KMS-11 (cell line): ENCODE results near the gene CACUL1.
"Not testable (repeated sequence)": the region's sequence is repeated elsewhere in the genome, so short reads cannot be mapped to it uniquely, and the experiment has no call there.

ENCODE experiments used
- H2AFZ ChIP-seq: fragments of 200-600 bp; sonication (generic); 2 replicates; pipeline ENCODE4 v1.6.1; 2016; ENCODE audit warnings: antibody characterized with exemption, mixed run types, low read depth
- H3K27ac ChIP-seq: fragments of 200-600 bp; sonication (generic); 2 replicates; pipeline ENCODE4 v1.6.1; 2016; ENCODE audit warnings: mild to moderate bottlenecking, mixed run types
- H3K27me3 ChIP-seq: fragments of 200-600 bp; sonication (generic); 2 replicates; pipeline ENCODE4 v1.6.1; 2017; ENCODE audit warnings: mild to moderate bottlenecking, low read depth, mixed run types, moderate library complexity; ENCODE audit not compliant: insufficient read depth
- H3K36me3 ChIP-seq: fragments of 200-600 bp; sonication (generic); 2 replicates; pipeline ENCODE4 v1.6.1; 2017; ENCODE audit warnings: mild to moderate bottlenecking, mixed run types; ENCODE audit not compliant: insufficient read depth
- H3K4me1 ChIP-seq: fragments of 200-600 bp; sonication (generic); 2 replicates; pipeline ENCODE4 v1.6.1; 2016; ENCODE audit warnings: mild to moderate bottlenecking, low read depth, mixed run types; ENCODE audit not compliant: poor library complexity, severe bottlenecking
- H3K4me2 ChIP-seq: fragments of 200-600 bp; sonication (generic); 2 replicates; pipeline ENCODE4 v1.7.0; 2016; ENCODE audit warnings: mild to moderate bottlenecking, mixed run types
- H3K4me3 ChIP-seq: fragments of 200-600 bp; sonication (generic); IDR thresholded peaks from 2 replicates; pipeline ENCODE4 v1.6.1; 2017; ENCODE audit warnings: low read depth, low read length, mixed read lengths; ENCODE audit not compliant: insufficient read depth
- H3K79me2 ChIP-seq: fragments of 200-600 bp; sonication (generic); 2 replicates; pipeline ENCODE4 v1.6.1; 2016; ENCODE audit warnings: low read depth, mixed run types; ENCODE audit not compliant: insufficient read depth
- H3K9ac ChIP-seq: fragments of 200-600 bp; sonication (generic); 2 replicates; pipeline ENCODE4 v1.6.1; 2016; ENCODE audit warnings: mild to moderate bottlenecking, mixed run types
- H4K20me1 ChIP-seq: fragments of 200-600 bp; sonication (generic); 2 replicates; pipeline ENCODE4 v1.6.1; 2016; ENCODE audit warnings: mild to moderate bottlenecking, mixed run types; ENCODE audit not compliant: insufficient read depth
- CTCF ChIP-seq: fragments of 200-600 bp; sonication (generic); conservative IDR thresholded peaks from 2 replicates; pipeline ENCODE4 v1.6.1; 2017; ENCODE audit warnings: low read depth, mild to moderate bottlenecking, antibody characterized with exemption, low read length, moderate library complexity, mixed read lengths

The CACUL1 gene

DNA sequence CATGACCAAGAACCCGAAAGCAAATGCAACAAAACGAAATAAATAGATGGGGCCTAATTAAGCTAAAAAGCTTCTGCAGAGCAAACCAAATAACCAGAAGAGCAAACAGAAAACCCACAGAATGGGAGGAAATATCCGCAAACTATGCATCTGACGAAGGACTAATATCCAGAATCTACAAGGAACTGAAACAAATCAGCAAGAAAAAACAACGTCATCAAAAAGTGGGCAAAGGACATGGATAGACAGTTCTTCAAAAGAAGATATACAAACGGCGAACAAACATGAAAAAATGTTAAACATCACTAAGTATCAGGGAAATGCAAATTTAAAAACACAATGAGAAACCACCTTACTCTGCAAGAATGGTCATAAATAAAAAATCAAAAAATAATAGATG is 35.3 kb upstream of the CACUL1 start:
- no peaks in the 10 kb centered on the region for H3K36me3 ChIP-seq
- H3K4me2 ChIP-seq = no peak overlapping the region
- no peaks in the 10 kb centered on the region for H3K4me1 ChIP-seq
- H4K20me1 ChIP-seq = no peaks in the 10 kb centered on the region
- no peak overlapping the region for H3K4me3 ChIP-seq
- no peak overlapping the region for H3K27ac ChIP-seq
- H3K27me3 ChIP-seq = no peaks in the 10 kb centered on the region
- no peak overlapping the region for H3K9ac ChIP-seq
- no peak for TF ChIP-seq CTCF
- H2AFZ ChIP-seq = no peak overlapping the region
- H3K79me2 ChIP-seq = no peaks in the 10 kb centered on the region

DNA sequence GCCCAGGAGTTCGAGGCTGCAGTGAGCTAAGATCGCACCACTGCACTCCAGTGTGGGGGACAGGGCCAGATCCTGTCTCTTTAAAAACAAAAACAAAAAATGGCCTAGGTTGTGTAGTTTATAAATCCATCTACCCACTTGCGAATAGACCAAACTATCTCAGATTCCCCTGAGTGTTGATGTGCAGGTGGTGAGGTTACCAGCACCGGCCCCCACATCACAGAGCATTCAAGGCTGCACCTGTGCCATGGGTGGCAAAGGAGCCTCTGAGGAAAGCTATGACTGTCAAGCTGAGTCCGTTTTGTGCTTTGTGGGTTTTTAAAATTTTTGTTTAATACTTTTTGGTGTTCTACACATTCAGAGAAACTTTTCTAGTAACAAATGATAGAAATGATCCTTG is 30.8 kb upstream of the CACUL1 start:
- H3K27ac ChIP-seq = no peak overlapping the region
- no peak overlapping the region for H3K4me3 ChIP-seq
- no peak overlapping the region for H2AFZ ChIP-seq
- no peak overlapping the region for H3K4me2 ChIP-seq
- H3K79me2 ChIP-seq = no peaks in the 10 kb centered on the region
- TF ChIP-seq CTCF = no peak
- H4K20me1 ChIP-seq = no peaks in the 10 kb centered on the region
- H3K4me1 ChIP-seq = no peaks in the 10 kb centered on the region
- no peaks in the 10 kb centered on the region for H3K36me3 ChIP-seq
- no peak overlapping the region for H3K9ac ChIP-seq
- H3K27me3 ChIP-seq = no peaks in the 10 kb centered on the region

DNA sequence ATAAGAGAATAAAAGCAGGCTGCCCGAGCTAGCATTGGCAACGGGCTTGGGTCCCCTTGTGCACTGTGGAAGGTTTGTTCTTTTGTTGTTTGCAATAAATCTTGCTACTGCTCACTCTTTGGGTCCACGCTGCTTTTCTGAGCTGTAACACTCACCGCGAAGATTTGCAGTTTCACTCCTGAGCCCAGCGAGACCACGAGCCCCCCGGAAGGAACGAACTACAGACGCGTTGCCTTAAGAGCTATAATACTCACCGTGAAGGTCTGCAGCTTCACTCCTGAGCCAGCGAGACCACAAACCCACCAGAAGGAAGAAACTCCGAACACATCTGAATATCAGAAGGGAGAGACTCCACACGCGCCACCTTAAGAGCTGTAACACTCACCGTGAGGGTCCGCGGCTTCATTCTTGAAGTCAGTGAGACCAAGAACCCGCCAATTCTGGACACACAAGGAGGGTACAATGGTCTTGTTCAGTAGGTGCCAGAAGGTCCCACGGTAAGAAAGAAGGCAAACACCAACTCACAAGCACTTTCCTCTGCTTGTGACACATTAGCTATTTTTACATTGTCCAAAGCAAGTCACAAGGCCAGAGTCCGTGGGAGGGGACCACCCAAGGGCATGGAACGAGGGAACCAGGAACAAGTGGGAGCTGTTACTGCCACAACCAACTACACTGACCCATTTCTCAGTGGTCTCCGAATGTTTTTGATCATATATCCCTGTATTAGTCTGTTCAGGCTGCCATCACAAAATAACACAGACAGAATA is 29.2 kb upstream of the CACUL1 start:
- Histone ChIP-seq H3K79me2 (no peaks in the 10 kb centered on the region), H3K4me3 (no peak overlapping the region), H3K4me1 (no peaks in the 10 kb centered on the region), H3K9ac (no peak overlapping the region), H3K36me3 (no peaks in the 10 kb centered on the region), H2AFZ (no peak overlapping the region), H4K20me1 (no peaks in the 10 kb centered on the region), H3K27ac (no peak overlapping the region), H3K27me3 (no peaks in the 10 kb centered on the region), H3K4me2 (no peak overlapping the region)
- TF ChIP-seq CTCF = no peak

DNA sequence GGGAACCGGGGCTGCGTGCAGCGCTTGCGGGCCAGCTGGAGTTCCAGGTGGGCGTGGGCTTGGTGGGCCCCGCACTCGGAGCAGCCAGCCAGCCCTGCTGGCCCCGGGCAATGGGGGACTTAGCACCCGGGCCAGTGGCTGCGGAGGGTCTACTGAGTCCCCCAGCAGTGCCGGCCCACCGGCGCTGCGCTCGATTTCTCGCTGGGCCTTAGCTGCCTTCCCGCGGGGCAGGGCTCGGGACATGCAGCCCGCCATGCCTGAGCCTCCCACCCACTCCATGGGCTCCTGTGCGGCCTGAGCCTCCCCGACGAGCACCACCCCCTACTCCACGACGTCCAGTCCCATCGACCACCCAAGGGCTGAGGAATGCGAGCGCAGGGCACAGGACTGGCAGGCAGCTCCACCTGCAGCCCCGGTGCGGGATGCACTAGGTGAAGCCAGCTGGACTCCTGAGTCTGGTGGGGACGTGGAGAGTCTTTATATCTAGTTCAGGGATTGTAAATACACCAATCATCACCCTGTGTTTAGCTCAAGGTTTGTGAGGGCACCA is 28.2 kb upstream of the CACUL1 start:
- H3K79me2 ChIP-seq, H3K27me3 ChIP-seq, H3K27ac ChIP-seq, H3K4me2 ChIP-seq, H3K4me1 ChIP-seq, H4K20me1 ChIP-seq, H3K4me3 ChIP-seq, H2AFZ ChIP-seq, H3K9ac ChIP-seq, H3K36me3 ChIP-seq: not testable (repeated sequence)

DNA sequence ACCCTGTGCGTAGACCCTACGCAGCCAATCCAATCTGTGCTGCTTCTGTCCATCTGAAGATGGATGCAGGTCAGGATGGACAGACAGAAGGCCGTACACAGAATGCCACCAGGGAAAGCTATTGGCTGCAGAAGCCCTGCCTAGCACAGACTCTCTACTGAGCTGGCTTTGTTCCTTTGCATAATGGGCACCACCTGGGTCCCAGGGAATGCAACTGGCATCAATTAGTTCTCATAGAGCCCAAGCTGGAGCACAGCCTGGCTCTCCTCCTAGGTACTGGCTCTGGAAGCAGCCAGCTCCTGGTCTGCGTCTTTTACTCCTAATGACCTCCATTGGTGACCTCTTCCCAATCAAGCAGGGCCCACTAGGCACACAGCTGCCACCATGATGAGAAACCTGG is 26.8 kb upstream of the CACUL1 start:
- Histone ChIP-seq H3K27ac (no peak overlapping the region), H3K4me3 (no peak overlapping the region), H2AFZ (no peak overlapping the region), H3K36me3 (no peaks in the 10 kb centered on the region), H3K4me2 (no peak overlapping the region), H3K79me2 (no peaks in the 10 kb centered on the region), H3K27me3 (no peaks in the 10 kb centered on the region), H4K20me1 (no peaks in the 10 kb centered on the region), H3K4me1 (no peaks in the 10 kb centered on the region), H3K9ac (no peak overlapping the region)
- no peak for TF ChIP-seq CTCF
